Cardiac muscle cell (in vitro differentiated cells and primary cell): ENCODE measurements around the gene LAMA4. TPM values are rescaled to one million over a fixed set of nuclear protein-coding genes. Genes with fewer than 3 reads are reported as not detected.

Source experiments
- DNase-seq, 2 donors: peaks; one replicate each; pipeline versions ENCODE4 v3.0.0 to v3.0.0-alpha.2; 2010 to 2017; ENCODE audit warnings: low read depth in 1 of 2, low spot score in 1 of 2
- H3K27ac ChIP-seq: fragments of 200-600 bp; sonication (generic); 2 replicates; pipeline ENCODE4 v1.5.1; 2016
- H3K27me3 ChIP-seq: fragments of 200-600 bp; sonication (generic); 2 replicates; pipeline ENCODE4 v1.6.0; 2016; ENCODE audit warnings: control low read depth
- H3K36me3 ChIP-seq: fragments of 200-600 bp; sonication (generic); 2 replicates; pipeline ENCODE4 v1.5.1; 2016; ENCODE audit warnings: control low read depth
- H3K4me1 ChIP-seq: fragments of 200-600 bp; sonication (generic); 2 replicates; pipeline ENCODE4 v1.8.1; 2017; ENCODE audit warnings: low read depth, mild to moderate bottlenecking, mixed run types
- H3K4me3 ChIP-seq: fragments of 200-600 bp; sonication (generic); 2 replicates; pipeline ENCODE4 v1.5.1; 2016; ENCODE audit warnings: mild to moderate bottlenecking
- H3K9me3 ChIP-seq: fragments of 200-600 bp; sonication (generic); 2 replicates; pipeline ENCODE4 v1.5.1; 2017; ENCODE audit warnings: low read depth, mild to moderate bottlenecking, control low read depth
- polyA plus RNA-seq: library from polyadenylated mRNA; unstranded; fragments of >200 nt; fragmentation: Nextera tagmentation; extraction: Ambion mirVana; gene quantifications from 2 replicates; pipeline ENCODE4 v1.2.1, GENCODE V29; 2016
- total RNA-seq: library from RNA; depleted of rRNA; stranded (reverse); fragments of >200 nt; gene quantifications from 2 replicates; pipeline ENCODE4 v1.2.3, GENCODE V29; 2016
- TF ChIP-seq, protein P1 (sequence below): IDR thresholded peaks from 2 replicates; pipeline ENCODE4 v1.5.1; 2012; ENCODE audit warnings: low read depth, mild to moderate bottlenecking, low read length

LAMA4 gene
- total and polyA plus RNA-seq, 2 experiments from 2014 or later: 162 to 304 TPM

DNA sequence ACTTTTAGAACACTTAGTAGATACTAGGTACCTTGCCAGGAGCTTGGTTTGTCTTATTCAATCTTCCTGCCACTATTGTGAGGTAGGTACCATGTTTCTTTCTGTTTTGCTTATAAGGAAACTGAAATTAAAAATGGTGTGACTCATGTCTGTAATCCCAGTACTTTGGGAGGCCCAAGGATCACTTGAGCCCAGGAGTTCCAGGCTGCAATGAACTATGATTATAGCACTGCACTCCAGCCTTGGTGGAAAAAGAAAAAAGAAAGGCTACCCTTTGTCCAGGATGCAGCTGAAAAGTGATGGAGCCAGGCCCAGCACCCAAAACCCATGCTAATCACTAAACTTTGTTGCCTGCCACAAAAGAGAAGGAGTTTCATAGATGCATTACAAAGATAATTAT, 34.1 kb upstream of the LAMA4 start:
- Histone ChIP-seq H3K27me3 (no peaks in the 10 kb centered on the region), H3K4me3 (no peak overlapping the region), H3K4me1 (peaks cover 13% of the 10 kb centered on the region), H3K9me3 (no peaks in the 10 kb centered on the region), H3K27ac (no peak overlapping the region), H3K36me3 (no peaks in the 10 kb centered on the region)
- TF ChIP-seq, protein P1, sequence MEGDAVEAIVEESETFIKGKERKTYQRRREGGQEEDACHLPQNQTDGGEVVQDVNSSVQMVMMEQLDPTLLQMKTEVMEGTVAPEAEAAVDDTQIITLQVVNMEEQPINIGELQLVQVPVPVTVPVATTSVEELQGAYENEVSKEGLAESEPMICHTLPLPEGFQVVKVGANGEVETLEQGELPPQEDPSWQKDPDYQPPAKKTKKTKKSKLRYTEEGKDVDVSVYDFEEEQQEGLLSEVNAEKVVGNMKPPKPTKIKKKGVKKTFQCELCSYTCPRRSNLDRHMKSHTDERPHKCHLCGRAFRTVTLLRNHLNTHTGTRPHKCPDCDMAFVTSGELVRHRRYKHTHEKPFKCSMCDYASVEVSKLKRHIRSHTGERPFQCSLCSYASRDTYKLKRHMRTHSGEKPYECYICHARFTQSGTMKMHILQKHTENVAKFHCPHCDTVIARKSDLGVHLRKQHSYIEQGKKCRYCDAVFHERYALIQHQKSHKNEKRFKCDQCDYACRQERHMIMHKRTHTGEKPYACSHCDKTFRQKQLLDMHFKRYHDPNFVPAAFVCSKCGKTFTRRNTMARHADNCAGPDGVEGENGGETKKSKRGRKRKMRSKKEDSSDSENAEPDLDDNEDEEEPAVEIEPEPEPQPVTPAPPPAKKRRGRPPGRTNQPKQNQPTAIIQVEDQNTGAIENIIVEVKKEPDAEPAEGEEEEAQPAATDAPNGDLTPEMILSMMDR: no peak
- no peak for DNase-seq

DNA sequence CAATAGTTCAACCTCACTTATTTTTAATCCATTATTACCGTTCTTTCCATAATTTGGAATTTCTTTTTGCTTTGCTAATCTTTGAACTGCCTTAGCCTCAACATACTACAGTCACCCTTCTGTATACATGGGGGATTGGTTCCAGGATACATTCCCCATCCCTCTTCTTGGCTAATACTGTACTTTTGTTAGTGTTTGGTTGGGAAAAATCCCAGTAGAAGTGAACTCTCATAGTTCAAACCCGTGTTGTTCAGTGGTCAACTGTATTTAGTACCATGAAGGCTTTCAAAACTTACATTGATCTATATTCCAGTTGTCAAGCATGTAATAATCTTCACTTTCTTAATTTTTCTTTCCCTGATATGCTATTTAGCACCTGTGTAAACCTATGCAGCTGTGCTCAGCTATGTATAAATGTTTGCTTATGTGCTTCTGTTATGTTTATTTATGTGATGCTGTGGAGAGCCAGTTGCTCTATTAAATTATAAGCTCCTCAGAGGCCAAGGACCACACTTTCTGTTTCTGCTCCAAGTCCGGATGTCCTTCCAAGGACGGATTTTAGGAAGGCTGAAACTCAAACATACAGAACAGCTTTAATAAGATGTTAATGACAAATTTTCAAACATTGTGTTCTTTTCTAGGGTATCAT, 33.3 kb upstream of the LAMA4 start:
- Histone ChIP-seq H3K4me1 (peaks cover 20% of the 10 kb centered on the region), H3K36me3 (no peaks in the 10 kb centered on the region), H3K27me3 (no peaks in the 10 kb centered on the region), H3K27ac (no peak overlapping the region), H3K4me3 (no peak overlapping the region), H3K9me3 (no peaks in the 10 kb centered on the region)
- TF ChIP-seq, protein P1: no peak
- no peak for DNase-seq

DNA sequence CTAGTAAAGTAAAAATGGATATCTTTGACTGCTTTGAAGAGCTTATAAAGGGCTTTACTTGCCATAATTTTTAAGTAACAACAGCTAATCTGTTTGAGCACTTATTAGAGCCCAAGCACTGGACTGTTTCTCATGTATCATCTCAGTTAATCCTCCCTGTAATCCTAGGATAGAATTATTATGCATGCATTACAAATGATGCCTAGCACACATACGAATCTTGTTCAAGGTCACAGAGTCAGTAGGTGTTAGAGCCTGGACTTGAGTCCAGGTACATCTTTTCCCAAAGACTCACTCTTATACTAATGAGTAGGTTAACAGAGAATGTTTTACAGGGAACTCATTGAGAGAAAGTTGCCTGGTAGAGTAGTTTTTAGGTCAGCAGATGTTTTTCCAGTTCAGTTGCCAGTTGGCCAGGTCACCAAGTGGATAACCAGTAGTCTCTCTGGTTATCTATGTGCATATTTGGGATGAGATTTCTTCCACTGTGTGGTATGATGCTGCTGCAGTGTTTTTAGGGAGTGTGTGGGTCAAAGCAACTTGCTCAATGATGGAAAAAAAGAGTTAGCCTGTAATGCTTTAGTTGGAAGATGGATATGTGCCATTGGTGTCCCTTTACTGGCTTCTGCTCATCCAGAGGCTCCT, 32.3 kb upstream of the LAMA4 start:
- no peak overlapping the region for H3K4me3 ChIP-seq
- H3K27ac ChIP-seq: no peak overlapping the region
- TF ChIP-seq, protein P1: no peak
- no peaks in the 10 kb centered on the region for H3K36me3 ChIP-seq
- DNase-seq: no peak
- H3K4me1 ChIP-seq: peaks cover 27% of the 10 kb centered on the region
- H3K9me3 ChIP-seq: no peaks in the 10 kb centered on the region
- no peaks in the 10 kb centered on the region for H3K27me3 ChIP-seq

DNA sequence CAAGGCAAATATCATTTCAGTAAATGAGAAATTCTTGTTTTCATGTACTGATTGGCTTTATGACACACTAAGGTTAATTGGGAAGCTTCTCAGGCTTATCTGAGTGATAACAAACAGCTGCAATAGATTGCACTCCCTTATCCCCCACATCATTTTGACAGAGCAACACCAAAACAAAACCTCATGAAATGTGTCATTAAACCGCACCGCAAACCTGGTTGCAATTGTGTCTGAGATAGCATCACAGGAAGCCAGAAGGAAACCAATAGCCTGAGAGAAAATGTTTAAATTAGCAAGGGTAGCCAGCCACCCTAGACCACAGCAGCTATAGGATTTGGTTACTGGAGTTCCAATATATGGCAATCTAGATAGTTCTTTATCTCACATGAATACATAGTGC, 31.6 kb upstream of the LAMA4 start:
- Histone ChIP-seq H3K27me3 (no peaks in the 10 kb centered on the region), H3K27ac (no peak overlapping the region), H3K36me3 (no peaks in the 10 kb centered on the region), H3K4me3 (no peak overlapping the region), H3K9me3 (no peaks in the 10 kb centered on the region), H3K4me1 (peaks cover 31% of the 10 kb centered on the region)
- DNase-seq: no peak
- TF ChIP-seq, protein P1: no peak

DNA sequence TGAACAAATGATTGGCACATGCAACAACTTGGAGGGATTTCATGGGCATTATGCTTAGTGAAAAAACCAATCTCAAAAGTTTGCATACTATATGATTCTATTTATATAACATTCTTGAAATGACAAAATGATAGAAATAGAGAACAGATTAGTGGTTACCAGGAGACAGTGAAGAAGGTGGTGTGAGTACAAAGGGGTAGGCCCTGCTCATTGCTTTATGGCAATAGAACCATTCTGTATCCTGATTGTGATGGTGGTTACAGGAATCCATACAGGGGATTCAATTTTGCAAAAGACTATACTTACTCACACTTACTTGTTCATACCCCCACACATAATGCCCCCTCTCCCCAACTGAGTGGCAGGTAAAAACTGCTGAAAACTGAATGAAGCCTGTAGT, 30.2 kb upstream of the LAMA4 start:
- Histone ChIP-seq H3K27ac (no peak overlapping the region), H3K4me3 (no peak overlapping the region), H3K27me3 (no peaks in the 10 kb centered on the region), H3K4me1 (peaks cover 43% of the 10 kb centered on the region), H3K9me3 (no peaks in the 10 kb centered on the region), H3K36me3 (no peaks in the 10 kb centered on the region)
- TF ChIP-seq, protein P1: no peak
- DNase-seq: no peak
